Smooth muscle cell (in vitro differentiated cells): ENCODE results near the gene TMEM134. TPM values are rescaled to one million over a fixed set of nuclear protein-coding genes. Genes with fewer than 3 reads are reported as not detected.

ENCODE experiments used
- DNase-seq: peaks from one replicate; lab custom pipeline; 2025; ENCODE audit not compliant: unreplicated experiment; lab: John Stamatoyannopoulos, UW
- H2AFZ ChIP-seq: fragments of 200-600 bp; sonication (generic); 2 replicates; pipeline ENCODE4 v1.6.0; 2016; ENCODE audit warnings: antibody characterized with exemption, low read depth, mild to moderate bottlenecking
- H3F3A ChIP-seq: fragments of 200-600 bp; sonication (generic); 2 replicates; pipeline ENCODE4 v1.6.0; 2017; ENCODE audit warnings: antibody characterized with exemption, low read depth
- H3K27ac ChIP-seq: fragments of 200-600 bp; sonication (generic); 2 replicates; pipeline ENCODE4 v1.5.1; 2016; ENCODE audit warnings: low read depth, mild to moderate bottlenecking
- H3K27me3 ChIP-seq: fragments of 200-600 bp; sonication (generic); 2 replicates; pipeline ENCODE4 v1.6.1; 2016; ENCODE audit warnings: low read depth, mild to moderate bottlenecking
- H3K36me3 ChIP-seq: fragments of 200-600 bp; sonication (generic); 2 replicates; pipeline ENCODE4 v1.5.1; 2016; ENCODE audit warnings: low read depth
- H3K4me1 ChIP-seq: fragments of 200-600 bp; sonication (generic); 2 replicates; pipeline ENCODE4 v1.5.1; 2016; ENCODE audit warnings: low read depth
- H3K4me2 ChIP-seq: fragments of 200-600 bp; sonication (generic); 2 replicates; pipeline ENCODE4 v1.6.0; 2016; ENCODE audit warnings: mild to moderate bottlenecking
- H3K4me3 ChIP-seq: fragments of 200-600 bp; sonication (generic); 2 replicates; pipeline ENCODE4 v1.5.1; 2016; ENCODE audit warnings: mild to moderate bottlenecking
- H3K79me2 ChIP-seq: fragments of 200-600 bp; sonication (generic); 2 replicates; pipeline ENCODE4 v1.6.0; 2016; ENCODE audit warnings: low read depth, mild to moderate bottlenecking
- H3K9ac ChIP-seq: fragments of 200-600 bp; sonication (generic); 2 replicates; pipeline ENCODE4 v1.6.0; 2016; ENCODE audit warnings: low read depth
- H3K9me3 ChIP-seq: fragments of 200-600 bp; sonication (generic); replicated peaks from 2 replicates; pipeline ENCODE4 v1.5.1; 2016; ENCODE audit warnings: low read depth
- H4K20me1 ChIP-seq: fragments of 200-600 bp; sonication (generic); 2 replicates; pipeline ENCODE4 v1.6.0; 2016; ENCODE audit warnings: low read depth
- CTCF ChIP-seq: fragments of 200-600 bp; sonication (generic); IDR thresholded peaks from 2 replicates; pipeline ENCODE4 v1.5.1; 2017; ENCODE audit warnings: borderline replicate concordance, mild to moderate bottlenecking, antibody characterized with exemption; ENCODE audit not compliant: insufficient read depth, poor library complexity, severe bottlenecking
- WGBS: methylation state at CpG from one replicate; pipeline ENCODE4 v1.1.7; 2016; ENCODE audit warnings: low lambda C conversion rate; 5-methylcytosine and 5-hydroxymethylcytosine counted together
- microRNA-seq: library from miRNA; unstranded; fragments of <30 nt; microRNA quantifications from one replicate; pipeline ENCODE4, GENCODE V29; 2016; ENCODE audit warnings: borderline number of aligned reads
- polyA plus RNA-seq: library from polyadenylated mRNA; unstranded; fragments of >200 nt; fragmentation: Nextera tagmentation; extraction: Ambion mirVana; gene quantifications from 2 replicates; pipeline ENCODE4 v1.2.1, GENCODE V29; 2016
- small RNA-seq: library from RNA; depleted of rRNA; stranded (forward); fragments of <200 nt; gene quantifications from one replicate; pipeline ENCODE3, GENCODE V24; 2014
- total RNA-seq: library from RNA; depleted of rRNA; stranded (reverse); fragments of >200 nt; gene quantifications from 2 replicates; pipeline ENCODE4 v1.2.3, GENCODE V29; 2014

The TMEM134 gene
- total and polyA plus RNA-seq, 2 experiments from 2014 or later = 114 to 135 TPM

- Histone ChIP-seq H3K27me3 (peaks cover 18% of the 10 kb centered on the region), H3K4me1 (peaks cover 6% of the 10 kb centered on the region), H3K79me2 (no peaks in the 10 kb centered on the region), H3K36me3 (no peaks in the 10 kb centered on the region), H3K4me3 (no peak overlapping the region), H2AFZ (no peak overlapping the region), H3F3A (no peaks in the 10 kb centered on the region), H3K27ac (no peak overlapping the region), H4K20me1 (no peaks in the 10 kb centered on the region), H3K9ac (no peak overlapping the region), H3K4me2 (no peak overlapping the region), H3K9me3 (no peaks in the 10 kb centered on the region)
- WGBS = 82% methylated on average over 9 of the region's 9 CpGs
- TF ChIP-seq CTCF = no peak
- no peak for DNase-seq
These were observed 56.4 kb downstream of the TMEM134 start for GRCh38 chr11:67412495-67413179.

- H3K4me2 ChIP-seq = no peak overlapping the region
- no peak overlapping the region for H3K27ac ChIP-seq
- H3K9ac ChIP-seq = no peak overlapping the region
- H3K36me3 ChIP-seq = no peaks in the 10 kb centered on the region
- no peak for DNase-seq
- peaks cover 6% of the 10 kb centered on the region for H3K4me1 ChIP-seq
- no peak overlapping the region for H3K4me3 ChIP-seq
- H3K79me2 ChIP-seq = no peaks in the 10 kb centered on the region
- no peak for TF ChIP-seq CTCF
- 87% methylated on average over 7 of the region's 7 CpGs for WGBS
- H4K20me1 ChIP-seq = no peaks in the 10 kb centered on the region
- H3F3A ChIP-seq = no peaks in the 10 kb centered on the region
- peaks cover 18% of the 10 kb centered on the region for H3K27me3 ChIP-seq
- H3K9me3 ChIP-seq = no peaks in the 10 kb centered on the region
- no peak overlapping the region for H2AFZ ChIP-seq
These were observed 57.3 kb downstream of the TMEM134 start for GRCh38 chr11:67411785-67412152.

Small RNA genes lying within 50 kb of the gene (microRNA-seq; reads per million reads assigned to microRNA genes)
- gene MIR6752 = not detected

Small RNA genes lying within 50 kb of the gene (small RNA-seq; reads per million reads assigned to genes)
- not detected for gene MIR6752

Other genes starting within 250 kb of the TMEM134 start
- gene GRK2, start 202.8 kb downstream of the TMEM134 start, total RNA-seq = 18.5 and 22.2 TPM in 2 replicates
- 38.9 and 42.5 TPM in 2 replicates for gene GRK2, start 202.8 kb downstream of the TMEM134 start, polyA plus RNA-seq
- 29.3 and 34.7 TPM in 2 replicates for gene ANKRD13D, start 179.9 kb downstream of the TMEM134 start, total RNA-seq
- 52.0 and 63.2 TPM in 2 replicates for gene ANKRD13D, start 179.9 kb downstream of the TMEM134 start, polyA plus RNA-seq
- 14.9 and 23.9 TPM in 2 replicates for gene SSH3, start 165.7 kb downstream of the TMEM134 start, total RNA-seq
- gene SSH3, start 165.7 kb downstream of the TMEM134 start, polyA plus RNA-seq = 29.3 and 47.5 TPM in 2 replicates
- gene POLD4, start 115.7 kb downstream of the TMEM134 start, total RNA-seq = 61.4 and 78.0 TPM in 2 replicates
- gene POLD4, start 115.7 kb downstream of the TMEM134 start, polyA plus RNA-seq = 113 and 133 TPM in 2 replicates
- gene CLCF1, start 95.7 kb downstream of the TMEM134 start, total RNA-seq = 7.3 and 12.2 TPM in 2 replicates
- gene CLCF1, start 95.7 kb downstream of the TMEM134 start, polyA plus RNA-seq = 4.6 and 6.2 TPM in 2 replicates
- 17.3 and 19.5 TPM in 2 replicates for gene RAD9A, start 77.3 kb downstream of the TMEM134 start, total RNA-seq
- gene RAD9A, start 77.3 kb downstream of the TMEM134 start, polyA plus RNA-seq = 20.3 and 21.4 TPM in 2 replicates
- 99.3 and 123 TPM in 2 replicates for gene PPP1CA, start 67.4 kb downstream of the TMEM134 start, total RNA-seq
- 210 and 220 TPM in 2 replicates for gene PPP1CA, start 67.4 kb downstream of the TMEM134 start, polyA plus RNA-seq
- gene TBC1D10C, start 65.2 kb downstream of the TMEM134 start, total RNA-seq = not detected in 2 replicates
- 0.32 TPM in 1 of 2 replicates, not detected in the other for gene TBC1D10C, start 65.2 kb downstream of the TMEM134 start, polyA plus RNA-seq
- 0.36 and 0.85 TPM in 2 replicates for gene CARNS1, start 53.6 kb downstream of the TMEM134 start, total RNA-seq
- 1.7 and 3.6 TPM in 2 replicates for gene CARNS1, start 53.6 kb downstream of the TMEM134 start, polyA plus RNA-seq
- 66.5 and 86.9 TPM in 2 replicates for gene RPS6KB2, start 40.8 kb downstream of the TMEM134 start, total RNA-seq
- 102 and 107 TPM in 2 replicates for gene RPS6KB2, start 40.8 kb downstream of the TMEM134 start, polyA plus RNA-seq
- 2.5 TPM in 1 of 2 replicates, not detected in the other for gene PTPRCAP, start 31.6 kb downstream of the TMEM134 start, total RNA-seq
- gene PTPRCAP, start 31.6 kb downstream of the TMEM134 start, polyA plus RNA-seq = 1.1 TPM in 2 replicates
- 38.9 and 43.8 TPM in 2 replicates for gene CORO1B, start 25.8 kb downstream of the TMEM134 start, total RNA-seq
- 84.6 and 85.8 TPM in 2 replicates for gene CORO1B, start 25.8 kb downstream of the TMEM134 start, polyA plus RNA-seq
- not detected in 2 replicates for gene GPR152, start 16.5 kb downstream of the TMEM134 start, total RNA-seq
- gene GPR152, start 16.5 kb downstream of the TMEM134 start, polyA plus RNA-seq = 0.27 and 0.71 TPM in 2 replicates
- not detected in 2 replicates for gene CABP4, start 13.9 kb downstream of the TMEM134 start, total RNA-seq
- gene CABP4, start 13.9 kb downstream of the TMEM134 start, polyA plus RNA-seq = 2.1 TPM in 1 of 2 replicates, not detected in the other
- 35.3 and 36.8 TPM in 2 replicates for gene AIP, start 13.8 kb upstream of the TMEM134 start, total RNA-seq
- gene AIP, start 13.8 kb upstream of the TMEM134 start, polyA plus RNA-seq = 57.8 and 61.5 TPM in 2 replicates
- gene PITPNM1, start 36.1 kb upstream of the TMEM134 start, total RNA-seq = 27.6 and 28.9 TPM in 2 replicates
- gene PITPNM1, start 36.1 kb upstream of the TMEM134 start, polyA plus RNA-seq = 35.0 and 48.2 TPM in 2 replicates
- gene CDK2AP2, start 38.9 kb upstream of the TMEM134 start, total RNA-seq = 27.0 and 34.0 TPM in 2 replicates
- 94.2 and 101 TPM in 2 replicates for gene CDK2AP2, start 38.9 kb upstream of the TMEM134 start, polyA plus RNA-seq
- gene CABP2, start 54.2 kb upstream of the TMEM134 start, total RNA-seq = not detected in 2 replicates
- gene CABP2, start 54.2 kb upstream of the TMEM134 start, polyA plus RNA-seq = not detected in 2 replicates
- 739 and 874 TPM in 2 replicates for gene GSTP1, start 114.6 kb upstream of the TMEM134 start, total RNA-seq
- gene GSTP1, start 114.6 kb upstream of the TMEM134 start, polyA plus RNA-seq = 1,489 and 1,525 TPM in 2 replicates
- 110 and 111 TPM in 2 replicates for gene NDUFV1, start 137.7 kb upstream of the TMEM134 start, total RNA-seq
- 201 and 207 TPM in 2 replicates for gene NDUFV1, start 137.7 kb upstream of the TMEM134 start, polyA plus RNA-seq
- gene NUDT8, start 160.7 kb upstream of the TMEM134 start, total RNA-seq = 0.67 and 9.2 TPM in 2 replicates
- 15.6 and 17.6 TPM in 2 replicates for gene NUDT8, start 160.7 kb upstream of the TMEM134 start, polyA plus RNA-seq
- not detected in 2 replicates for gene TBX10, start 170.5 kb upstream of the TMEM134 start, total RNA-seq
- gene TBX10, start 170.5 kb upstream of the TMEM134 start, polyA plus RNA-seq = not detected in 2 replicates
- gene ACY3, start 181.5 kb upstream of the TMEM134 start, total RNA-seq = not detected in 2 replicates
- not detected in 2 replicates for gene ACY3, start 181.5 kb upstream of the TMEM134 start, polyA plus RNA-seq
- gene ALDH3B2, start 205.4 kb upstream of the TMEM134 start, total RNA-seq = 2.6 and 5.0 TPM in 2 replicates
- 0.77 and 3.1 TPM in 2 replicates for gene ALDH3B2, start 205.4 kb upstream of the TMEM134 start, polyA plus RNA-seq